ENCODE data around the gene LPCAT1. TPM values are rescaled to one million over a fixed set of nuclear protein-coding genes. Genes with fewer than 3 reads are reported as not detected.
A peak's percentile ranks its signal among the peaks of the same experiment; 100 is the strongest.

The LPCAT1 gene
- total and polyA plus RNA-seq, 2 experiments from 2014 or later = 78.0 to 255 TPM

DNA sequence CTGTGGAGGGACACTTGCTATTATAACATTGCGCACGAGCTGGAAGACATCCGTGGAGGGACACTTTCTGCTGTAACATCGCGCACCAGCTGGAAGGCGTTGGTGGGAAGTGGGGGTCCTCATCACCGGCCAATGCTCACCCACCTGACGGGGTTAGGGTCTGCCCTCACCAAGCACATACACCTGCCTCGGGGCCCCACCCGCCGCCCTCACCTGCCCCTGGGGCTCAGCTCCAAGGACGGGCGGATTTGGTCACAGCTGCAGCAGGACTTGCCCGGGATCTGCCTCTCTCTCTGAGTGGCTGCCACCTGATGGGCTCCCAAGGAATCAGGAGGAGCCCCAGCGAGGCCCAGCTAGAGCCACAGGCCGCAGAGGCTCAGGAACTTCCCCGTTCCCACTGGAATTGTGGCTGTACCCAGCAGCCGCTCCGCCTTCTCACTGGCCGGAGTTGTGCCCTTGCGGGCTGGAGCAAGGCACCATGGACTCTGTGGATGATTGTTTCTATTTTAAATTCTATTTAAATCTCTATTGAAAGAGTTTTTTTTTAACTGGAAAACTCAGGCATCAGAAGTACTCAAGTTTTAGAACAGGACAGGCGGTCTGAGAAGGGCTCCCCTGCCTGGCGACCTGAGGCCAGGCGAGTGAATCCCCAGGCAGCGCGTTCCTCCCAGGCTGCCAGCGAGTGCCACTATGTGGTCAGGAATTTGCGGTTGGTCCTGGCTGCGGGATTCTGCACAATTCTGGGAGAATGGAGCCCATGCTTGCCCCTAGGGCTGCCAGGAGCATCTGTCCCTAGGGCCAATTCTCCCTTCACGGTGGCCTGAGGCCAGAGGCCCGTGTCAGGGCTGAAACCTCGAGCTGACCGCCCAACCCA, 39.7 kb downstream of the LPCAT1 start:
- no peak for ATAC-seq
- peaks cover 6% of the 10 kb centered on the region; the same call in 1 of the 2 replicates for H3F3A ChIP-seq (replicated peaks; ENCODE audit: low read depth)
- H3K4me2 ChIP-seq = no peak overlapping the region
- H3K4me1 ChIP-seq (ENCODE audit: insufficient read depth) = no peaks in the 10 kb centered on the region
- H3K79me2 ChIP-seq (replicated peaks; ENCODE audit: insufficient read depth) = peaks cover 13% of the 10 kb centered on the region; the same call in 1 of the 2 replicates
- no peaks in the 10 kb centered on the region for H3K27me3 ChIP-seq (ENCODE audit: insufficient read depth)
- TF ChIP-seq ZNF114 (CRISPR knock-in tag; IDR thresholded peaks at IDR 0.05) (no peak), EZH2 (IDR thresholded peaks at IDR 0.05; ENCODE audit: low read depth, unreplicated experiment) (no peak), EZH2phosphoT487 (IDR thresholded peaks at IDR 0.05; ENCODE audit: unreplicated experiment) (no peak)
- TF ChIP-seq, protein P1, sequence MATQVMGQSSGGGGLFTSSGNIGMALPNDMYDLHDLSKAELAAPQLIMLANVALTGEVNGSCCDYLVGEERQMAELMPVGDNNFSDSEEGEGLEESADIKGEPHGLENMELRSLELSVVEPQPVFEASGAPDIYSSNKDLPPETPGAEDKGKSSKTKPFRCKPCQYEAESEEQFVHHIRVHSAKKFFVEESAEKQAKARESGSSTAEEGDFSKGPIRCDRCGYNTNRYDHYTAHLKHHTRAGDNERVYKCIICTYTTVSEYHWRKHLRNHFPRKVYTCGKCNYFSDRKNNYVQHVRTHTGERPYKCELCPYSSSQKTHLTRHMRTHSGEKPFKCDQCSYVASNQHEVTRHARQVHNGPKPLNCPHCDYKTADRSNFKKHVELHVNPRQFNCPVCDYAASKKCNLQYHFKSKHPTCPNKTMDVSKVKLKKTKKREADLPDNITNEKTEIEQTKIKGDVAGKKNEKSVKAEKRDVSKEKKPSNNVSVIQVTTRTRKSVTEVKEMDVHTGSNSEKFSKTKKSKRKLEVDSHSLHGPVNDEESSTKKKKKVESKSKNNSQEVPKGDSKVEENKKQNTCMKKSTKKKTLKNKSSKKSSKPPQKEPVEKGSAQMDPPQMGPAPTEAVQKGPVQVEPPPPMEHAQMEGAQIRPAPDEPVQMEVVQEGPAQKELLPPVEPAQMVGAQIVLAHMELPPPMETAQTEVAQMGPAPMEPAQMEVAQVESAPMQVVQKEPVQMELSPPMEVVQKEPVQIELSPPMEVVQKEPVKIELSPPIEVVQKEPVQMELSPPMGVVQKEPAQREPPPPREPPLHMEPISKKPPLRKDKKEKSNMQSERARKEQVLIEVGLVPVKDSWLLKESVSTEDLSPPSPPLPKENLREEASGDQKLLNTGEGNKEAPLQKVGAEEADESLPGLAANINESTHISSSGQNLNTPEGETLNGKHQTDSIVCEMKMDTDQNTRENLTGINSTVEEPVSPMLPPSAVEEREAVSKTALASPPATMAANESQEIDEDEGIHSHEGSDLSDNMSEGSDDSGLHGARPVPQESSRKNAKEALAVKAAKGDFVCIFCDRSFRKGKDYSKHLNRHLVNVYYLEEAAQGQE (IDR thresholded peaks at IDR 0.05; ENCODE audit: unreplicated experiment) = no peak
- Mint-ChIP-seq H3K27me3 (ENCODE audit: insufficient read depth, low read depth, poor library complexity) (peaks cover 11% of the 10 kb centered on the region), H3K36me3 (ENCODE audit: low read depth) (peaks cover 58% of the 10 kb centered on the region), H3K4me1 (peaks cover 5% of the 10 kb centered on the region; the same call in 1 of the 3 replicates), H3K9me3 (no peaks in the 10 kb centered on the region; the same call in 2 of the 3 replicates), H3K4me3 (no peak overlapping the region), H3K27ac (no peak overlapping the region)
- H4K20me1 ChIP-seq (replicated peaks; ENCODE audit: insufficient read depth) = peaks cover 4% of the 10 kb centered on the region; the same call in 1 of the 2 replicates
- peaks cover 14% of the 10 kb centered on the region for H3K36me3 ChIP-seq (ENCODE audit: insufficient read depth)
- H2AFZ ChIP-seq = no peak overlapping the region
- DNase-seq (ENCODE audit: low spot score) = no peak
- no peak overlapping the region for H3K4me3 ChIP-seq
- no peaks in the 10 kb centered on the region for H3K9me2 ChIP-seq (ENCODE audit: insufficient read depth)
- 0 out of 2 replicates have a peak overlapping the region, but pooled peaks have one; percentile 66 for H3K27ac ChIP-seq (ENCODE audit: low read depth)

GRCh38 chr5:1483064-1483463, 40.7 kb downstream of the LPCAT1 start:
- peaks cover 61% of the 10 kb centered on the region for H3K36me3 Mint-ChIP-seq (ENCODE audit: low read depth)
- no peak for ATAC-seq
- Histone ChIP-seq H3K27ac (ENCODE audit: low read depth) (no peak overlapping the region), H3K4me1 (ENCODE audit: insufficient read depth) (no peaks in the 10 kb centered on the region), H3F3A (replicated peaks; ENCODE audit: low read depth) (peaks cover 9% of the 10 kb centered on the region; the same call in 1 of the 2 replicates), H3K36me3 (ENCODE audit: insufficient read depth) (peaks cover 18% of the 10 kb centered on the region), H3K9me2 (ENCODE audit: insufficient read depth) (no peaks in the 10 kb centered on the region), H2AFZ (no peak overlapping the region), H3K4me3 (no peak overlapping the region), H3K27me3 (ENCODE audit: insufficient read depth) (no peaks in the 10 kb centered on the region), H4K20me1 (replicated peaks; ENCODE audit: insufficient read depth) (peaks cover 7% of the 10 kb centered on the region; the same call in 1 of the 2 replicates), H3K79me2 (replicated peaks; ENCODE audit: insufficient read depth) (peaks cover 16% of the 10 kb centered on the region; the same call in 1 of the 2 replicates), H3K4me2 (no peak overlapping the region)
- H3K4me3 Mint-ChIP-seq = no peak overlapping the region
- H3K27me3 Mint-ChIP-seq (ENCODE audit: insufficient read depth, low read depth, poor library complexity) = peaks cover 11% of the 10 kb centered on the region
- H3K4me1 Mint-ChIP-seq = peaks cover 5% of the 10 kb centered on the region; the same call in 1 of the 3 replicates
- no peak for DNase-seq (ENCODE audit: low spot score)
- peak overlapping the region; percentile 62; the same call in 1 of the 2 replicates for H3K27ac Mint-ChIP-seq
- H3K9me3 Mint-ChIP-seq = no peaks in the 10 kb centered on the region; the same call in 2 of the 3 replicates
- TF ChIP-seq NANOG (IDR thresholded peaks at IDR 0.05; ENCODE audit: borderline replicate concordance) (no peak), CREB1 (CRISPR knock-in tag; IDR thresholded peaks at IDR 0.05; ENCODE audit: low read depth) (no peak), JUNB (IDR thresholded peaks at IDR 0.05; ENCODE audit: unreplicated experiment) (no peak), ZNF331 (CRISPR knock-in tag; IDR thresholded peaks at IDR 0.05; ENCODE audit: low read depth) (no peak), POLR2AphosphoS5 (IDR thresholded peaks at IDR 0.05; ENCODE audit: low read depth) (no peak), EZH2 (IDR thresholded peaks at IDR 0.05; ENCODE audit: low read depth, unreplicated experiment) (no peak), ZNF114 (CRISPR knock-in tag; IDR thresholded peaks at IDR 0.05) (no peak)
- TF ChIP-seq, protein P2, sequence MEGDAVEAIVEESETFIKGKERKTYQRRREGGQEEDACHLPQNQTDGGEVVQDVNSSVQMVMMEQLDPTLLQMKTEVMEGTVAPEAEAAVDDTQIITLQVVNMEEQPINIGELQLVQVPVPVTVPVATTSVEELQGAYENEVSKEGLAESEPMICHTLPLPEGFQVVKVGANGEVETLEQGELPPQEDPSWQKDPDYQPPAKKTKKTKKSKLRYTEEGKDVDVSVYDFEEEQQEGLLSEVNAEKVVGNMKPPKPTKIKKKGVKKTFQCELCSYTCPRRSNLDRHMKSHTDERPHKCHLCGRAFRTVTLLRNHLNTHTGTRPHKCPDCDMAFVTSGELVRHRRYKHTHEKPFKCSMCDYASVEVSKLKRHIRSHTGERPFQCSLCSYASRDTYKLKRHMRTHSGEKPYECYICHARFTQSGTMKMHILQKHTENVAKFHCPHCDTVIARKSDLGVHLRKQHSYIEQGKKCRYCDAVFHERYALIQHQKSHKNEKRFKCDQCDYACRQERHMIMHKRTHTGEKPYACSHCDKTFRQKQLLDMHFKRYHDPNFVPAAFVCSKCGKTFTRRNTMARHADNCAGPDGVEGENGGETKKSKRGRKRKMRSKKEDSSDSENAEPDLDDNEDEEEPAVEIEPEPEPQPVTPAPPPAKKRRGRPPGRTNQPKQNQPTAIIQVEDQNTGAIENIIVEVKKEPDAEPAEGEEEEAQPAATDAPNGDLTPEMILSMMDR (conservative IDR thresholded peaks at IDR 0.05; ENCODE audit: low read depth in 2 of 2) = no peak
- TF ChIP-seq, protein P1 (IDR thresholded peaks at IDR 0.05; ENCODE audit: unreplicated experiment) = no peak

Data from GM23338 (cell line).